Neutrophil (primary cell): ENCODE data around the gene MAP3K7CL.
"Not testable (repeated sequence)": the region's sequence is repeated elsewhere in the genome, so short reads cannot be mapped to it uniquely, and the experiment has no call there.

Experiments used
- H3K27ac ChIP-seq: fragments of 200-600 bp; sonication (generic); 2 replicates; pipeline ENCODE4 v1.5.1; 2016; ENCODE audit warnings: mild to moderate bottlenecking, moderate library complexity
- H3K27me3 ChIP-seq: fragments of 200-600 bp; sonication (generic); 2 replicates; pipeline ENCODE4 v1.6.0; 2016; ENCODE audit warnings: mild to moderate bottlenecking
- H3K36me3 ChIP-seq: fragments of 200-600 bp; sonication (generic); 2 replicates; pipeline ENCODE4 v1.5.1; 2017
- H3K4me1 ChIP-seq, 2 experiments: fragments of 200-600 bp in 1 of 2; sonication (generic) in 1 of 2; 1 replicate in 1 of 2; 2 replicates in 1 of 2; pipeline versions ENCODE4 v1.5.1 to v1.6.1; 2013 to 2016; ENCODE audit warnings: low read depth in 1 of 2, low read length in 1 of 2, mild to moderate bottlenecking in 1 of 2, moderate library complexity in 1 of 2; ENCODE audit not compliant: control insufficient read depth in 1 of 2, insufficient read depth in 1 of 2
- H3K4me3 ChIP-seq, 2 experiments: fragments of 200-600 bp in 1 of 2; sonication (generic) in 1 of 2; 1 replicate in 1 of 2; 2 replicates in 1 of 2; pipeline ENCODE4 v1.5.1; 2013 to 2016; ENCODE audit warnings: low read depth in 1 of 2, low read length in 1 of 2, mild to moderate bottlenecking in 1 of 2, moderate library complexity in 1 of 2
- H3K9me3 ChIP-seq: fragments of 200-600 bp; sonication (generic); 2 replicates; pipeline ENCODE4 v1.5.1; 2016
- CTCF ChIP-seq: fragments of 200-600 bp; sonication (generic); IDR thresholded peaks from 2 replicates; pipeline ENCODE4 v1.5.1; 2016; ENCODE audit warnings: antibody characterized with exemption

MAP3K7CL gene

GRCh38 chr21:29159842-29160241, 29.4 kb downstream of the MAP3K7CL start:
- Histone ChIP-seq H3K4me3 (no peak overlapping the region), H3K36me3 (no peaks in the 10 kb centered on the region), H3K9me3 (no peaks in the 10 kb centered on the region), H3K4me1 (peaks cover 24 to 25% of the 10 kb centered on the region in 2 experiments), H3K27me3 (no peaks in the 10 kb centered on the region), H3K27ac (no peak overlapping the region)
- TF ChIP-seq CTCF, result no peak

- peaks cover 20 to 26% of the 10 kb centered on the region in 2 experiments for H3K4me1 ChIP-seq
- H3K4me3 ChIP-seq, H3K9me3 ChIP-seq, H3K27me3 ChIP-seq, H3K36me3 ChIP-seq: not testable (repeated sequence)
- H3K27ac ChIP-seq, result peak overlapping the region; percentile 76
These were observed 32.4 kb downstream of the MAP3K7CL start for GRCh38 chr21:29162825-29163224.

- Histone ChIP-seq H3K4me1 (peaks cover 21 to 26% of the 10 kb centered on the region in 2 experiments), H3K36me3 (no peaks in the 10 kb centered on the region), H3K9me3 (no peaks in the 10 kb centered on the region), H3K4me3 (no peak overlapping the region), H3K27me3 (no peaks in the 10 kb centered on the region), H3K27ac (peak overlapping the region; percentile 76)
- TF ChIP-seq CTCF, result no peak
These were observed 33.1 kb downstream of the MAP3K7CL start for GRCh38 chr21:29163341-29164115.

GRCh38 chr21:29164323-29164942, 34.0 kb downstream of the MAP3K7CL start:
- Histone ChIP-seq H3K4me1 (peaks cover 28 to 32% of the 10 kb centered on the region in 2 experiments), H3K4me3 (no peak overlapping the region), H3K36me3 (no peaks in the 10 kb centered on the region), H3K9me3 (no peaks in the 10 kb centered on the region), H3K27me3 (no peaks in the 10 kb centered on the region), H3K27ac (peak overlapping the region; percentile 12)
- TF ChIP-seq CTCF, result peak; percentile 61

GRCh38 chr21:29166323-29166722, 35.9 kb downstream of the MAP3K7CL start:
- Histone ChIP-seq H3K27me3 (no peaks in the 10 kb centered on the region), H3K27ac (no peak overlapping the region), H3K4me3 (no peak overlapping the region), H3K36me3 (no peaks in the 10 kb centered on the region), H3K4me1 (peaks cover 39 to 42% of the 10 kb centered on the region in 2 experiments), H3K9me3 (no peaks in the 10 kb centered on the region)
- no peak for TF ChIP-seq CTCF

- Histone ChIP-seq H3K4me1 (peaks cover 43 to 48% of the 10 kb centered on the region in 2 experiments), H3K9me3 (no peaks in the 10 kb centered on the region), H3K27ac (no peak overlapping the region), H3K27me3 (no peaks in the 10 kb centered on the region), H3K4me3 (no peak overlapping the region), H3K36me3 (no peaks in the 10 kb centered on the region)
- TF ChIP-seq CTCF, result no peak
These were observed 36.4 kb downstream of the MAP3K7CL start for GRCh38 chr21:29166853-29167252.

- H3K36me3 ChIP-seq, H3K4me3 ChIP-seq, H3K9me3 ChIP-seq, H3K27ac ChIP-seq, H3K27me3 ChIP-seq: not testable (repeated sequence)
- H3K4me1 ChIP-seq, result peaks cover 49 to 54% of the 10 kb centered on the region in 2 experiments
These were observed 37.0 kb downstream of the MAP3K7CL start for GRCh38 chr21:29167481-29167880.
